Gastrocnemius medialis (tissue), 4 donors: ENCODE measurements around the gene RUFY3. TPM values are rescaled to one million over a fixed set of nuclear protein-coding genes. Genes with fewer than 3 reads are reported as not detected.

ENCODE experiments used
- ATAC-seq, 2 donors: fragments of 150-250 bp; one replicate each; pipeline ENCODE4 v1.9.1; 2016
- DNase-seq, 2 donors: peaks; one replicate each; pipeline ENCODE4 v3.0.0-alpha.2; 2019
- H3K27ac ChIP-seq, 4 donors: fragments of 200-600 bp; sonication (generic); 1 replicate in 1 of 4; 2 replicates in 3 of 4; pipeline ENCODE4 v1.5.1; 2016 to 2018; ENCODE audit warnings: mild to moderate bottlenecking in 2 of 4, moderate library complexity in 1 of 4
- H3K27me3 ChIP-seq, 3 donors: fragments of 200-600 bp; sonication (generic) in 2 of 3; 1 replicate in 1 of 3; 2 replicates in 2 of 3; pipeline versions ENCODE4 v1.5.1 to v1.6.0; 2016 to 2019; ENCODE audit warnings: mild to moderate bottlenecking in 1 of 3, moderate library complexity in 1 of 3
- H3K36me3 ChIP-seq, 2 donors: fragments of 200-600 bp; sonication (generic) in 1 of 2; one replicate each; pipeline ENCODE4 v1.5.1; 2017 to 2018
- H3K4me1 ChIP-seq, 2 donors: fragments of 200-600 bp; sonication (generic) in 1 of 2; one replicate each; pipeline ENCODE4 v1.5.1; 2016 to 2017; ENCODE audit warnings: mild to moderate bottlenecking in 2 of 2
- H3K4me3 ChIP-seq, 4 donors: fragments of 200-600 bp; sonication (generic) in 3 of 4; 1 replicate in 1 of 4; 2 replicates in 3 of 4; pipeline ENCODE4 v1.5.1; 2016 to 2019; ENCODE audit warnings: mild to moderate bottlenecking in 2 of 4
- H3K9me3 ChIP-seq, 3 donors: fragments of 200-600 bp; sonication (generic) in 2 of 3; 1 replicate in 1 of 3; 2 replicates in 2 of 3; pipeline ENCODE4 v1.5.1; 2016 to 2019
- CTCF ChIP-seq, 5 experiments: fragments of 450-650 bp in 3 of 5; fragments of 200-600 bp in 2 of 5; sonication (generic) in 2 of 5; IDR thresholded peaks in 4 of 5; conservative IDR thresholded peaks in 1 of 5; 1 replicate in 4 of 5; 2 replicates in 1 of 5; pipeline ENCODE4 v1.5.1; 2016 to 2019; ENCODE audit warnings: antibody characterized with exemption in 5 of 5, mild to moderate bottlenecking in 3 of 5, moderate library complexity in 3 of 5
- POLR2A ChIP-seq, 2 donors: fragments of 450-650 bp; IDR thresholded peaks; one replicate each; pipeline ENCODE4 v1.6.1; 2017; ENCODE audit warnings: antibody characterized with exemption in 2 of 2, mild to moderate bottlenecking in 2 of 2, moderate library complexity in 2 of 2
- in situ Hi-C, 4 donors: fragments of 200-750 bp; cut with MboI; loops; one replicate each; pipeline versions ENCODE4 v1.15.0 to v1.8.0; 2017; ENCODE audit warnings: low sequenced_read_pairs in 4 of 4
- intact Hi-C: fragments of 100-400 bp; cut with DNase I; formaldehyde crosslinking; loops from one replicate; pipeline ENCODE4 v1.15.1; 2023; ENCODE audit warnings: low total_unique reads
- total RNA-seq, 4 donors: library from RNA; depleted of rRNA; stranded (reverse); fragments of >200 nt; gene quantifications; one replicate each; pipeline versions ENCODE4 v1.1.0 to v1.2.3, GENCODE V29; 2016

RUFY3 gene
- total RNA-seq, 4 donors from 2014 or later = 30.9 to 41.8 (median 37.2) TPM

- intact Hi-C loops = no loop called here
- no peak overlapping the region for H3K27ac ChIP-seq
- ATAC-seq (no peak), DNase-seq (no peak)
- peaks cover 21 to 31% of the 10 kb centered on the region in 2 donors for H3K4me1 ChIP-seq
- in situ Hi-C loops = no loop called here
- no peaks in the 10 kb centered on the region for H3K9me3 ChIP-seq
- H3K36me3 ChIP-seq = no peaks in the 10 kb centered on the region
- TF ChIP-seq POLR2A (IDR thresholded peaks at IDR 0.05) = no peak
- no peak for TF ChIP-seq CTCF (IDR thresholded peaks at IDR 0.05 in 4 of 5, conservative IDR thresholded peaks at IDR 0.05 in 1 of 5)
- no peaks in the 10 kb centered on the region for H3K27me3 ChIP-seq
- no peak overlapping the region for H3K4me3 ChIP-seq
Measured at GRCh38 chr4:70739496-70740337, 18.0 kb downstream of the RUFY3 start.

DNA sequence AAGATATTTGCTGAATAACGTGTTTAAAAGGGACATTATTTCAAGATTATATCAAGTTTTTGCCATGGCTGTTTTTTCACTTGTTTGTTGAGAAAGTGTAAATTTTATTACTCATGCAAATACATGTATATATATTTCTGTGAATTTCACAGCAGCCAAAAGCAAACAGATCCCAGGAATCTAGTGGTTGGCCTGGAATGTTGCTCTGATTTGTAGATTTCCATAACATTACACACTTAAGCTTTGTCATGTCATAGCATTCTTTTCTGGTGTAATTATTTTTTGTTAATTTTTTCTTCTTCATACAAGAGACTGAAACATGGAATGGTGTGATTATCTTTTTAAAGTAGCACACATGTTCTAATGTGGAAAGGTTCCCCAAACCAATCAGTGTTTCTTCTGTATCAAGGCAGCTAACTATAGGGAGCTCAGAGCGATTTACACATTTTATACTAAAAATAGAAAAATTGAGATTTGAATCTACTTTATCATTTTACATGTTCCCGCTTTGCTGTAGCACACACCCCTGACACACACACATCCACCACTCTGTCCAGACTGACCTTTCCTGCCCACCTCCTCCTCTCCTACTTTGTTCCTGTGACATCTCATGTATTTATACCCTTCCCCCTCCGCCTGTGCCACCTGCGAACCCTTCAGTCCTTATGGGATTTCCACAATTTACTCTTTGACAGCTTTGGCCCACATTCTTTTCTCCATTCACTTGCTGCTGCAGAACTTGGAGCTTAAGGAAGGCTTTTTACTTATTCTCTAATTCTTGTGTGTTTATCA lies 20.3 kb downstream of the RUFY3 start:
- peaks cover 14 to 20% of the 10 kb centered on the region in 2 donors for H3K4me1 ChIP-seq
- no peak for DNase-seq
- no peak overlapping the region for H3K4me3 ChIP-seq
- intact Hi-C loops = no loop called here
- H3K36me3 ChIP-seq = no peaks in the 10 kb centered on the region
- TF ChIP-seq CTCF (IDR thresholded peaks at IDR 0.05 in 4 of 5, conservative IDR thresholded peaks at IDR 0.05 in 1 of 5) = no peak
- TF ChIP-seq POLR2A (IDR thresholded peaks at IDR 0.05) = no peak
- H3K9me3 ChIP-seq = no peaks in the 10 kb centered on the region
- in situ Hi-C loops = no loop called here
- no peaks in the 10 kb centered on the region for H3K27me3 ChIP-seq
- ATAC-seq = no peak
- no peak overlapping the region for H3K27ac ChIP-seq

DNA sequence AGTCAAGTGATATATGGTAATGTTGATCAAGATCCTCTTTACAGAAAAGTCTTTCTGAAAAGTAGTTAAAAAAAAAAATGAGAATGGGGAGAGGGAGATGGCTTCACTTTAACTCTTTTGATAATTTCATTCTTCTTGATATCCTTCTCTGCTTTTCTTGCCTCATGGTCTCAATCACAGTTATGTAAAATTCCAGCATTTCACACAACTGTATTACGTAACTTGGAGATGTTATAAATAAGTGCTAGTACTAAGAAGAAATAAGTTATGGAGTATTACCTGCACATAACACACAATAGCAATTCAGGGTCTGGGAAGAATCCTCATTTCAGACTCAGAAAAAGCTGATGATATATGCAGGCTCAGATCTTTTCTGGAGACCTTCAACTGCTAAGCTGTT lies 22.0 kb downstream of the RUFY3 start:
- Histone ChIP-seq H3K9me3 (no peaks in the 10 kb centered on the region), H3K4me3 (no peak overlapping the region), H3K4me1 (peaks cover 14 to 20% of the 10 kb centered on the region in 2 donors), H3K36me3 (no peaks in the 10 kb centered on the region), H3K27me3 (no peaks in the 10 kb centered on the region), H3K27ac (no peak overlapping the region)
- TF ChIP-seq POLR2A (IDR thresholded peaks at IDR 0.05) (no peak), CTCF (IDR thresholded peaks at IDR 0.05 in 4 of 5, conservative IDR thresholded peaks at IDR 0.05 in 1 of 5) (no peak)
- DNase-seq = no peak
- in situ Hi-C loops (no loop called here), intact Hi-C loops (no loop called here)
- no peak for ATAC-seq

- intact Hi-C loops (no loop called here), in situ Hi-C loops (no loop called here)
- Histone ChIP-seq H3K4me1 (peaks cover 4 to 7% of the 10 kb centered on the region in 2 donors), H3K27ac (no peak overlapping the region), H3K27me3 (no peaks in the 10 kb centered on the region), H3K9me3 (no peaks in the 10 kb centered on the region), H3K36me3 (no peaks in the 10 kb centered on the region), H3K4me3 (no peak overlapping the region)
- DNase-seq (no peak), ATAC-seq (no peak)
- TF ChIP-seq POLR2A (IDR thresholded peaks at IDR 0.05) = no peak
- TF ChIP-seq CTCF (IDR thresholded peaks at IDR 0.05 in 4 of 5, conservative IDR thresholded peaks at IDR 0.05 in 1 of 5) = no peak
Measured at GRCh38 chr4:70746179-70746839, 24.5 kb downstream of the RUFY3 start.
